Germinal center (tissue), 1 donor: ENCODE results near the gene LAMTOR3.
A peak's percentile ranks its signal among the peaks of the same experiment; 100 is the strongest.

ENCODE experiments used
- DNase-seq: peaks from one replicate; pipeline ENCODE4 v3.0.0; 2012; ENCODE audit warnings: mixed read lengths, low spot score

The LAMTOR3 gene

DNA sequence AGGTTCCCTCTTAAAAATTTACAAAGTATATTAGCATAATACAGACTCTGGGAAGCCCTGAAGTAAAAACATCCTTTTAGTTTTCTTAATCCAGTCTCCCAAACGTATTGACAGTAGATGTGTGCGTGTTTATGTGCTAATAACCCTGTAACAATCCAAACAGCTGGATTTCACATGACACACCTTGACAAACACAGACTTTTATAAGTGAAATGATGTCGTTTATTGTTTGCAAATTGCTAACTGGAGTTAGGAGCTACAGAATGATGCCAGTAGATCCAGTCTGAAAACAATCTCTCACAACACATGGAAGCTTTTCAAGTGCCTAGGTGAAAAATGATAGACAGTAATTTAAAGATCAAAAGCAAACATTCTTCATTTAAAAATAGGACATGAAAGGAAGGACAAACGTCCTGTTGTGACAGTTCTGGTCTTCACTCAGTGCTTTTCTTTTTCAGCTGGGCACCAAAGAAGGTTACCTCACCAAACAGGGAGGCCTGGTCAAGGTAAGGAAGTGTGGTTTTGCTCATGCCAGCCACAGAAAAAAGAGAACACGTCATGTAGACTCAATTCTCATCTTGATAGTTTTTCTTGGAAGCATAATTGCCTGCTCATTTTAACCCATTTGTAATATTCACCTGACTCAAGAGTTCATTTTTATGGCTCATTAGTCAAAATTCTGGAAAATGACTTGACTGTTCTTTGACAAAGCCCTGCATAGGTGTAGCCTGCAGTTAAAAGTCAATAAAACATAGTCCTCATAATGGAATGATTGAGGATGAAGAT lies 32.9 kb downstream of the LAMTOR3 start:
- no peak for DNase-seq

DNA sequence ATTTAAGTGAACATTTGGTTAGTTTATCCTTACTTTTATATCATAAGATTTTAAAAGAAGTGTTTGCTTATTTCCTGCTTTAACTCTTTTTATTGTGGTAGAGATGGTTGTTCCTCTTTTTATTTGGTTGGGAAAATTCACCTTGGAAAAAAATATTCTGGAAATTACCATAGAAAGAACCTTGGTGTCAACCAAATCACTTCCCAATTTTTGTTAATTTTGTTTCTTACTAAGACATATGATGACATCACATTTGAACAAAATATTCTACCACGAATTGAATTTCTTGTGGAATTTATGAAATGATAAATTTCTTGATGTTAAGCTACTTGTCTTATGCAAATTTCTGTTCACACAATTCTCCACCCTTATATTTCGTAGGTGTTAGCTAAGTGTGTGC lies 33.7 kb downstream of the LAMTOR3 start:
- DNase-seq = no peak

GRCh38 chr4:99859618-99860017 lies 34.6 kb downstream of the LAMTOR3 start:
- no peak for DNase-seq

GRCh38 chr4:99857307-99857706 lies 36.9 kb downstream of the LAMTOR3 start:
- no peak for DNase-seq

DNA sequence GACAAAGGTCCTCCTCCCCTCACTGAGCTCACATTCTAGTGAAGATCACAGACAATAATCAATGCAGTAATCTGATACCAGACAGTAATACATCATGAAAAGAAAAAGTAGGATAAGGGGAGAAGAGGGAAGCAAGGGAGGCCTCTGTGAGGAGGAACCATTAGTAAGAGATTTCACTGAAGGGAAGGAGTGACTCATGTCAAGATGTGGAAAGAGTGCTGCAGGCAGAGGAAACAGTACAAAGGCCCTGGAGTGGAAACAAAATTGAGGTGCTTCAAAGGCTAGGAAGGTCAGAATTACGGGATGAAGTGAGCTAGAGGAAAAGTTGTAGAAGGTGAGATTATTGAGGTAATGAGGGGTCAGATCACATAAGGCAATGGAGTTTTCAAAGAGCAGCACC lies 38.1 kb downstream of the LAMTOR3 start:
- DNase-seq = no peak

DNA sequence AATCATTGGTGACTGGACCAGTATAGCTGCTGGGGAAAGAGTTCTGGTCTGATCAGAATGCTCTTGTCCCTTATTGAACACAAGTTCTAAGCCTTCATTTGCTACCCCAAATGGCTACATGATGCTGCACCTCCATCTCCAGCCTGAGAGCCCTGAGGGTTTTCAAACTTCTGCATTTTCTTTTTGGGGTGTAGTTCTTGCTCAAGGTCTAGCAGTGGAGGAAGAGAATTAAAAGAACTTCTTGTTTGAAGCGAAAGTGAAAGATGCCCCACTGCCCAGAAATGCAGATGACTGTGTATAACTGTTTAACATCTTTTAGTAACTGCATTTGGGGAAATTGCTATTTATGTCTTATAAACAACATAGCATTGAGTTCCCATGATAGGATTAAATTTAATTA lies 38.5 kb downstream of the LAMTOR3 start:
- peak; percentile 49 for DNase-seq

DNA sequence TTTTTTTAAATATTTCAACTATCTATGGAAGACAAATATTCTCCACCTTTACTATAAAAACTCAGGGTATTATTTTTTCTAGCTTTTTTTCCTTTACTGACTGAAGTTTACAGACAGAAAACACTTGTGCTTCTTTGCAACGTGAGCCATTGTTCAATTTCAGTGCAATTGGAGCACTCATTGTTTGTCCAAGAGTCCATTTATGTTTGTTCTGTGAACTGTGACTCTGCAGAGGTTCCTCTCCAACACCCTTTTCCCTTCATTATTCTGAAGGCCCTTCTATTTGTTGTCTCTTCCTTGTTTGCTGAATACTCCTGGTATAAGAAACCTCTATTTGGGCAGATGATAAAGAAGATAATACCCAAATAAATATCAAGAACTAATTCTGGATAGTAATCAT lies 40.2 kb downstream of the LAMTOR3 start:
- DNase-seq = no peak

- DNase-seq = no peak
Measured at GRCh38 chr4:99853190-99853589, 41.0 kb downstream of the LAMTOR3 start.

DNA sequence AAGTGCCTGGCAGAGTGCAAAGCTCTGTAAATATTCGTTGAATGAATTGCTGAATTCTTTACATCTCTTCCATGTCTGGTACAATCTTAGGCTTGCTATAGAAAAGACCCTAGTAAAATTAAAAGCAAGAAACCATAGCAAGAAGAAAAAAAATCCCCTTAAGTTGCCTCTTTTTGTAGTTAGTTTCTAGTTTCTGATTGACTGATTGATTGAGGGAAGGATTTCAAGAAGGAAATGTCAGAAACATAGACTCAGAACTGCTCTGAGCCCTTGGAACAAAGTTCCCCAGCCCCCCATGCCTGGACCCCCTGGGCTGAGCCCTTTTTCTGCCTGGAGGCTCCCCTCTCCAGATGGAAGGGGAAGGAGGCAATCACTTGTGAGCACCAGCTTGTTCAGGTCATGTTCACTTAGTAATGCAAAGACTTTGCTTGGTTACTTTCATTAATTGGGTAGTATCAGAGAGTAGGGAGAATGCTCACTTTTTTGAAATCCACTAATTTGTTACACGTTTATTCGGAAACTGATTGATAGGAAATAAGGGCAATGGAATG lies 42.0 kb downstream of the LAMTOR3 start:
- no peak for DNase-seq

GRCh38 chr4:99848591-99849001 lies 45.6 kb downstream of the LAMTOR3 start:
- DNase-seq = no peak

DNA sequence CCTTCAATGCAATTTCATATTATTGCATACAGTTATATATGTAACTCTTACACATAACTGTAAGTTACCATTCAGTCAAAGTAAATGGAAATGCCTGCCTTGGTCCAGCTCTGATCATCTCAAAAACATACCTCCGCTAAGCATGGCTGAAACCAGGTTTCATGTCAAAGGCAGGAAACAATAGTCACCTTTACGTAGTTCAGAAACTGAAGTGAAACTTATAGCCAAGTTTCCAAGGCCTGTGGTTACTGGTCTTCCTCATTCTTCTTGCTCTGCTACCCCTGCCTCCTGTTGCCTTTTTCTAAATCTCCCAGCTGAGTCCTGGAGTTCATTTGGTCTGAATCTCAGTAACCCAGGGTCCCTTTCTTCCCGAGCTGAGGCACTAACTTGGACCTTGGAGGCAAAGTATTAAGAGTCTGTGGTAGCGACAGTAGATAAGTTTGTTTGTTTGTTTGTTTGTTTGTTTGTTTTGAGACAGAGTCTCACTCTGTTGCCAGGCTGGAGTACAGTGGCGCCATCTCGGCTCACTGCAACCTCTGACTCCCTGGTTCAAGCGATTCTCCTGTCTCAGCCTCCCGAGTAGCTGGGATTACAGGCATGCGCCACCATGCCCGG lies 46.8 kb downstream of the LAMTOR3 start:
- DNase-seq = peak; percentile 57

DNA sequence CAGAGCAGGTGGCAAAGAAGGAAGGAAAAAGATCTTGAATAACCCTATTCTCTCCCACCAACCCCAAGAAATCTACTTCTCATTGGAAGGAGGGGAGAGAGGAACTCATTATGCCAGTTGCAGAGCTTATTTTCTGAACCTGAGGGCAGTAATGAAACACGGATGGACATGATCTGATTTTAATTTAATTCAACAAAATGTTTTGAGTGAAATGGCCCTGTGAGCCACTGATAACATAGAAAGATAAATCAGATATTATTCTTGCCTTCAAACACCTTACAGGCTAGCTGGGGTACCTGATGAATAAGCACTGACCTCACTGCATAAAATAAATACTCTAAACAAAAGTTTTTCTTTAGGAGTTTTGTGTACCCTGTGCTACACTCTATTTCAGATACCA lies 47.3 kb downstream of the LAMTOR3 start:
- DNase-seq = no peak

DNA sequence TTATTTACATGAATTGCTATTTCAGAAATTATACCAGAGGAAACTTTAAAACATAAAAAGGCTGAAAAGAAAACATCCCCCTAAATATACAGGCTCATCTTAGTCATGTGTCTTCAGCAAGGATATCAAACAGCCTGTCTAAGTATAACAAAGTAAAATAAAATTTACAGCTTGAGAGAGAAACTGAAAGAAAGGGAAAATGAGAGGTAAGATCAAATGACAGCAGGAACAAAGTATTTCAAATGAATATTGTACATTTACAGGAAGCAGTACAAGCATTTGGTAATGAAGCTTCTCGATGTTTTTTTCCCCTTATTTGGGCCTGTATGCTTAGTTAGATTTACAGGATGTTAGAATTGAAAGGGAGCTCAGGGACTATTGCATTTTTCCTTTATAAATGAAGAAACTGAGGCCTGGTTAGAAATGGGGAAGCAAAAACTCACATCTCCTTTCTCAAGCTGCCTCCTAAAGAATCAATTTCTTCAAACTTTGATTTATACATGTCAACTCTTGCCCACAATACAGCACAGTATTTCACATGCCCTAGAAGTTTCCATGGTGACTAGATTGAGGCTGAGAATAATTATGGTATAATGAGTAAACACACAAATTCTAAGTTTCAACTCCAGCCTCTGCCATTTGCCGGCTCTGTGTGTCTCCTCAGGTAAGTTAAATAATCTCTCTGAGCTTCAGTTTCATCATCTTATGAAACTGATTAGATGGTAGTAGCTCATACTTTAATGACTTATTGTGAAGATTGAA lies 48.3 kb downstream of the LAMTOR3 start:
- DNase-seq = no peak

- DNase-seq = no peak
Measured at GRCh38 chr4:99845179-99845578, 49.0 kb downstream of the LAMTOR3 start.

DNA sequence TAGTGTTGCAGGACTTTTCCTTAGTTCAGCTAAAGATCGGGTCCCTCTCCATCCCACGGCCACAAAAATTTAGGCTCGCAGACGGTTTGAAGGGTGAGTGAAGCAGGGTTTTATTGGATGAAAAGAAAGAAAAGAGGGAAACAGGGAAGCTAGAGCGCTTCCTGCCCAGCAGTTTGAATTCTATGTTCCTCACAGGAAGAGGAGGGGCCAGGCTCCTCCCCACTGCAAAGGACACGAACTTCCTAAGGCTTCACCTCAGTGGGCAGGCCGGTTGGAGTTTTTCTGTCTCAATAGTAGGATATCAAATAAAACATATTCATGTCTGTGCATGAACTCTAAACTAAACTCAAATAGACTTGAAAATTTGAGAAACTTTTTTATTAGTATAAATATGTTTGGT lies 50.2 kb downstream of the LAMTOR3 start:
- no peak for DNase-seq

DNA sequence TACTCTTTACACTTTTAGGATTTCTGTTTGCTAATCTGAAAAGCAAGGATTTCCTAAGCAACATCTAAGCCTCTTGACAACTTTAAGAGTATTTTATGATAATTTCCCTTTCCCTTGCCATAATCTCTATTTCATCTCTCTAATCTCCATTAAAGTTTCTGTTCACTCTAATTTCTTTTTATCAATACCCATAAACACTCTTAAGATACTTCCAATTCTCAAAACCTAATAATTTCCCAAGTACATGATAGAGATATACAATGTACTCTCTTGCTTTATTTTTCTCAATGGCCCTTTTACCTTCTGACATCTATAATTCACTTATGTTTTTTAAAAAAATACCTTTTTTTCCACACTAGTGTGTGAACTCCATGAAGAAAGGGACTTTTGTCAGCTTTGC lies 50.8 kb downstream of the LAMTOR3 start:
- no peak for DNase-seq

- no peak for DNase-seq
Measured at GRCh38 chr4:99841129-99841528, 53.1 kb downstream of the LAMTOR3 start.

- DNase-seq = no peak
Measured at GRCh38 chr4:99838927-99839326, 55.3 kb downstream of the LAMTOR3 start.

DNA sequence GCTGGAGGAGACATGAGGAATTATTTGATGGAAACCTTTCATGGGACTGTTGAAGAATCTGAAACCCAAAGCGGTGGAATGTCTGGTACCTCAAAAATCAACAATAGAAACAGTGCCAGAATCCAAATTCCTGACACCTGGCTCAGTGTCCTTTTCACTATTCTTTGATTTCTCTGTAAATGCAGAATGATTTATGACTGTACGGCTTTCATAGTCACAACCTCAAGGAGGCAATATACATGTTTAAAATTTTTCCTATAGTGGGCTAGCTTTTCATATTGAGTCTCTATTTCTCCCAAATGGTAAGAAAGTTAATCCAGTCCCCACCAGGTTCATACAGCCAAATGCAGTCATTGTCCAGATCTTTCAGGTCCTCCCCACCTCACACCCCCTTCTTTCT lies 58.3 kb downstream of the LAMTOR3 start:
- DNase-seq = no peak

DNA sequence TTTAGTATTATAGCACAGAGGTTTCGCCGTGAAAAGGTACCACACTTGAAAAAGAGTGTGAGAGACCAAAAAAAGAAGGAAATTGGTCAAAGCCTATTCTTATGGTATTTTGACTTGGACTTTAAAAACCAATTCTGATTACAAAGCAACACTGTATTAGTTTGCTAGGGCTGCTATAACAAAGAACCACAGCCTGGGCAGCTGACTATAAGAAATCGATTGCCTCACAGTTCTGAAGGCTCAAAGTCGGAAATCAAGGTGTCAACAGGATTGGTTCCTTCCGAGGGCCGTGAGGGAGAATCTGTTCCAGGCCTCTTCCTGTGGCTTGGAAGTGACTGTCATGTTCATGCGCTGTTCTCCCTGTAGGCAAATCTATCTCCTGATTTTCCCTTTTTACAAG lies 59.7 kb downstream of the LAMTOR3 start:
- DNase-seq = no peak

- DNase-seq = no peak
Measured at GRCh38 chr4:99833756-99834155, 60.5 kb downstream of the LAMTOR3 start.

DNA sequence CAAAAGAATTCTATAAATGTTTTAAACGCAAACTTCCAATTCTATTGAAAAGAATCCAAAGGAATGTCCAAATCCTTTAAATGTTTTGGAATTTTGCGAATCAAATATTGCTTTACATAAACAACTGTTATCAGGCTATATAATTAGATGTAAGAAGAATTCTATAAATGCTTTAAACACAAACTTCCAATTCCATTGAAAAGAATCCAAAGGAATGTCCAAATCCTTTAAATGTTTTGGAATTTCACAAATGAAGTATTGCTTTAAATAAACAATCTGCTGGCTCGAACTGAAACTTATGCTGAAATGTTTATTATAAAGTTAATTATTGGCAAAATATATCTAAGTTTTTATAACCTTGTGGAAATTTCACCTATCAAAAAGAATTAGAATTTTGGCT lies 61.5 kb downstream of the LAMTOR3 start:
- no peak for DNase-seq

- DNase-seq = no peak
Measured at GRCh38 chr4:99832321-99832720, 61.9 kb downstream of the LAMTOR3 start.
